ENCODE results near the gene KRTAP17-1.
"Not testable (repeated sequence)": the region's sequence is repeated elsewhere in the genome, so short reads cannot be mapped to it uniquely, and the experiment has no call there.

Gene KRTAP17-1

DNA sequence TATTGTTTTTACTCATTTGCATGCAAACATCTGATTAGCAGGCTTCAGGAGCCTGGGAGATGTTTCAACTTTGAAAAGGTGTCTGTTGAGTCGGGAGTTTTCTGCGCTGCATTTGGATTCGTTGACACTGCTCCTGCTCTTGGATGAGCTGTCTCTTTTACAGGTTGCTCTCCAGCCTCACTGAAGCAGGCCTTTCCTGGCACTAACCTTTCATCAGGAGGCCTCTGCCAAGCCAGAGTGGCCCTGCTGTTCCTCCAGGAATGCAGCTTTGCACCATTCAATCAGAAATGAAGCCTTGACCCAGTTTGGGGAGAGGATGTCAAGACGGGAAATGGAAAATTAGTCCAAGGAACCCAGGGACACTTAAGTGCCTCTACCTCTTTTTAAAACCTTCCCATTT is 12.5 kb downstream of the KRTAP17-1 start:
- no peak for DNase-seq

DNA sequence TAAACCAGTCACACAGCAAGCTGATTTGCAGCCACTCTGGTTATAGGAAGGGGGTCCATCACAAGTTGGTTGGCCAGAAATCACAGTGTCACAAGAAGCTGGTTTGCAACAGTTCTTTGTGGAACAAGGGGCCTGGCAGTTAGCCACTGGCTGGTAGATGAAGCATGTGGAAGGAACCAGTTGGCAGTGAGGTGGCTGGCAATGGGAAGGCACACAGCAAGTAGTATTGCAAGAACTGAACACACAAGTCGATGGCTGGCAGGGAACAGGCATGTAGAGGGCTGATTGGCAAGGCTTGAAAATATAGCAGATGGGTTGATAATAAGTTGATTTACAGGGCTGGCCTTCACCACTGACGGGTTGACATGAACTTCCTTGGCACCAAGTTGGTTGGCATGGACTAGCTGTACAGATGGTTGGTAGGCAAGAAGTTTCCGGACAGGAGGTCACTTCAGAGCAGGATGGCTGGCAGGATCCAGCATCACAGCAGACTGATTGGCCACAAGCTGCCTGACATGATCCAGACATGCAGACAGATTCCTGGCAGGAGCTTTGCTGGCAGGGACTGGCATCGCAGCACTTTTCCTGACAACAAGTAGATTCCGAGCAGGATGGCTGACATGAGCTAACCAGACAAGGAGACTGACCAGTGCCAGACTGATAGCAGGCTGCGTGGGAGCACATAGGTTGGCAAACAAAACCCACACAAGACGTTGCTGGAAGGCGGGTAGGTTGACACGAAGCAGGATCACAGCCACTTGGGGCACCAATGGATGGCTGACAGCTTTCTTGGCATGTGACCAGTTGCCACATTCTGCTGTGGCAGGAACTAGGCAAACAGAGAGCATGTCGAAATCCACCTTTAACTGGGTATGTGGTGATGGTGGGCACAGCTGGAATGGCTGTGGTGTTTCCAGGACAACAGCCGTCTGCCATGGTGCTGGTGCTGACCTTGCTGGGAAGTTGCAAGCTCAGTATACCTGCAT is 13.3 kb downstream of the KRTAP17-1 start, which contains the start of gene KRTAP29-1:
KRTAP29-1 (minus strand) TSS at position 936 of the 986 bp plus-strand sequence; CDS start at position 936, 0 bp downstream.
- no peak for DNase-seq

DNA sequence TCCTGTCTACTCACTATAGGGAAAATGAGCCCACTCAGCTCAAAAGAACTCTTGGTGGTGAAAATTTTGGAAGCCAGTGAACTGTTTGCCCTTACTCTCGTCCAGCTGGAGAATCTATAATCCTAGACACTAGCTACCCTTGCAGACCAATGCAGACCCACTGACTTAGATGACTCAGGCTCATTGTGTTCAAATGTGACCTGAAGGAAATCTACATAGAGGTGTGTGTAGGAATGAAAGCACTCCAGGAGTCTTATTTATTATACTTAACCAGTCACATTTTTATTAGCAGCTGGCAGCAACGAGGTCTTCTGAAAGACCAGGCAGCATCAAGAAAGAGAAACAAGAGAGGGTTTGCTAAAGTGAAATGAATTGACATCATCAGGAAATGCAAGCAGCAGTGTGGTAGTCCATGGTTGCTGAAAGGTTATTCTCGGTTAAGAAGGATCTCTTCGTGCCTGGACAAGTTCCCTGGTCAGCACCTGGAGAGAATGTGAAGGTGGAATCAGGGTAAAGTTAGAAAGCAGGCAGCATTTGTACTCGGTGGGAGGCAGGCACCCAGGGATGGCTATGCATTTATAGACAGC is 14.2 kb downstream of the KRTAP17-1 start:
- DNase-seq, result no peak

DNA sequence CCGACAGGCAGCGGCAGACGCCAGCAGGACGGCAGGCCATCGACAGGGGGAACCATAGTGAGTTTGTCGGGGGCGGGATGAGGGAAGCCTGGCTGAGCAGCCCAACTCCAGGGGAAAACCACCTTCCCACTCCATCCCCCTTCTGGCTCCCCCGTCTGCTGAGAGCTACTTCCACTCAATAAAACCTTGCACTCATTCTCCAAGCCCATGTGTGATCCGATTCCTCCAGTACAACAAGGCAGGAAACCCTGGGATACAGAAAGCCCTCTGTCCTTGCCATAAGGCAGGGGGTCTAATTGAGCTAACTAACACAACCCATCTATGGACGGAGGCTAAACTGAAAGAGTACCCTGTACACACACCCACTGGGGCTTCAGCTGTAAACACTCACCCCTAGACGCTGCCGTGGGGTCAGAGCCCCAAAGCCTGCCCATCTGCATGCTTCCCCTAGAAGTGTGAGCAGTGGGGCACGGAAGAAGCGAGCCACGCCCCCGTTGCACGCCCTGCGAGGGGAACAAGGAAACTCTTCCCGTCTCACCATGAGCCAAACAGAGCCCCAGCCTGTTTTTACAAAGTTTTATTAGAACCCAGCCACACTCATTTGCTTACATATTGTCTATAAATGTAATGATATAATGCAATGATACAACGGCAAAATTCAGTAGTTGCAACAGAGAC is 16.9 kb downstream of the KRTAP17-1 start:
- DNase-seq, result no peak

DNA sequence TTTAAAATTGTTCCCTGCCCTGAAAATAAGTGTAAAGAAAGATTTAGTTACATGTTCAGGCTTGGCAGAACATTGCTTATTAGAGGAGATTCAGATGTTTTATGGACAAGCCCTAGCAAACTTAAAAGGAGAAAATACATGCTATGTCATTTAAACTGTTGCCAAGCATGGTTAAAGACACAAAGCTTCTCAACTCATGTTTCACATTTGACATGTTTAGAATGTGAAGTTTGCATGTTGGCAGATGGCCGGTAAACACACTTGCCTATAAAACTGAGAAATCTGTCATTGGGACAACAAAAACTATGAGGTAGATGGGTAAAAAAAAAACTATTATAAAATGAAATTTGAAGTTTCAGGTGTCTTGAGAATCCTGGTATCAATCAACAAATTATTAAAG is 18.7 kb downstream of the KRTAP17-1 start:
- no peak for DNase-seq

DNA sequence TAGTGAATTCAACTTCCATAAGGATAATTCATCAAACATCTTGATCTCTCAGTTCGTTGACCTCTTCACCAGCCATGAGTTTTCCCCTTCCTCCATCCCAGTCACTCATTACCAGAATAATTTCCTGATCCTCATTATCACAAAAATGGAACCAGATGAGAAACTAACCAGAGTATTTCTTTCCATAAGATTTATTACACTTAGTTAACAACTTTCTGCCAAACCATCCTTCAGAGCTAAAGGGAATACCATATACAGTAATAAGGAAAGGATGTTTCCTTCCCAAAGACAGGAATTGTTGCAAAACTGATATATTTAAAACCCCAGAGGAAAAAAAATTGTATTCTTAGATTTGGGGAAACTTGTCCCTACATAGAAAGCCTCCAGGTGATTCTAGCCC is 21.5 kb downstream of the KRTAP17-1 start:
- no peak for DNase-seq

DNA sequence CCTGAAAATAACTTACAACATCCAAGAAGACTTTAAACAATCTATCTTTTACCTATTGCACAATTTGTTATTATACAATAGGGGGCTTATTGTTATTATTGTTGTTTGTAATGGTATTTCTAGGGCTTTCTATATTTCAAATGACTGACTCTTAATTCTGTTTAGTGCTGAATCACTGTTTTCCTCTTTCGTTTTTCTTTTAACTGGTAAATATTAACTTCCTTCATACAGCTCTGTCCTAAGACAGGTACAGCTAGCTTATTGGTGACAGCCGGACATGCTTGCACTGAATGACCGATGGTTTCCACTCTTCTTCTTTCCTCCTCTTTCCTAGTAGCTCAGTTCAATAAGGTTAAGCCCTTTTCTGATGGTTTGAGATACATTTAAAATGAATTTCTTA is 28.5 kb downstream of the KRTAP17-1 start:
- DNase-seq, result no peak

DNA sequence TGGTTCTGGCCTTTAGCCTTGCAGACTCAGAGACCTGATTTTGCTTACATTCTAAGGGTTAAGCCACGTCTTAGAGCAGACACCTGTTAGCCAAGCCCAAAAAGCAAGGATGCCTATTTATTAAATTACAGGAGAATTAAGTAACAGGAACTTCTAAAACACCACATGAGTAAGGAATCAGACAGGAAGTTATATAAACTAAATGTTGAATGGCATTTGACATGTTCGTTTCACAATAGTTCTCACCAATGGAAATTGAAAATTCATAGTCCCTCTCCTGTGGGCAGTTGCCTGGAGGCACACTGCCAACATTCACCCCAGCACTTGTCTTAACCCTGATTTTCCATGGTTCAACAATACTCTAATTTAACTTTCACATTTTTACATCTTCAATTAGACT is 31.0 kb downstream of the KRTAP17-1 start:
- DNase-seq, result no peak

DNA sequence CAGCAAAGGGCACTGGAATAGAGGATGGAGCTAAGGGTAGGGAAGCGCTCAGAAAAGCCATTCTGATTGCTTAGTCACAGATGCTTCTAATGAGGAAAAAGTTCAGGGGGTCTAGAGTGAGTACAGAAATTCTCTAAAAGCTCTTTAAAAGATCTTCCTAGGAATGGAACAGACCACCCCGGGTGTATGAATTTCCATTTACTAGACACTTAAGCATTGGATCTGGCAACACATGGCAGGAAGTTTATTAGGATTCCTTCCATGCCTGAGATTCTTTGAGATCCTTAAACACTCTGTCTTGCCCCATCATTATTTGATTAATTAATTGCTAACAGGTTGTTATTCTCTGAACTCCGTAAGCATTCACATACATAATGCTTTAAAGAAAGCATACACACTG is 31.5 kb downstream of the KRTAP17-1 start:
- no peak for DNase-seq

DNA sequence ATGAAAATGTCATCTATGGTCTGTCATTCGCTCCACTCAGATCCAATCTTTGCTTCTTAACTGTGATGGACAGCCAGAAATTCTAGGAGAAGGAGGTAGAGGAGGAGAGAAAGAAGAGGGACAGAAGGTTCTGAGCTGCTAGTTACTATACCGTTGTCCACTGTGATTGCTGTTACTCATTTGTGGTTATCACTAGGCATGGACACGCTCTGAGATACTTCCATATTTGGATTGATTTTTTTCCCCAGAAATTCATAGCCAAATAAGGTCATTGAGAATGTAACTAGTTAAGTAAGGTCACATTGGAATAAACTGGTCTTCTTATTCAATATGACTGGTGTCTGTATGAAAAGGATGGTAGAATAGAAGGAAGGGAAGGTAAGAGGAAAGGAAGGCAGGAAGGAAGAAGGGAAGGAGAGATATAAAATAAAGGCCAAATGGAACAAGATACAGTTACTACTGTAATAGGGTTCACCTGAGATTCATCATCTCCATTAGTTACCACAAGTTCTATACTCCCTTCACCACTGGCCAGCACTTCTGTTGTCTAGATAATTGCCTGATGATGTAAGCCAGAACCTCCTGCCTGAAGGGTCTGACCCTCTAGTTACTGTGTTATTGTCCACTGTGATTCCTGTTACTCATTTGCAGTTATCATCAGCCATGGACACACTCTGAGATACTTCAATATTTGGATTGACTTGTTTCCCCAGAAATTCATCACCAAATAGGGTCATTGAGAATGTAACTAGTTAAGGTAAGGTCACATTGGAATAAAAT is 37.1 kb downstream of the KRTAP17-1 start:
- no peak for DNase-seq

DNA sequence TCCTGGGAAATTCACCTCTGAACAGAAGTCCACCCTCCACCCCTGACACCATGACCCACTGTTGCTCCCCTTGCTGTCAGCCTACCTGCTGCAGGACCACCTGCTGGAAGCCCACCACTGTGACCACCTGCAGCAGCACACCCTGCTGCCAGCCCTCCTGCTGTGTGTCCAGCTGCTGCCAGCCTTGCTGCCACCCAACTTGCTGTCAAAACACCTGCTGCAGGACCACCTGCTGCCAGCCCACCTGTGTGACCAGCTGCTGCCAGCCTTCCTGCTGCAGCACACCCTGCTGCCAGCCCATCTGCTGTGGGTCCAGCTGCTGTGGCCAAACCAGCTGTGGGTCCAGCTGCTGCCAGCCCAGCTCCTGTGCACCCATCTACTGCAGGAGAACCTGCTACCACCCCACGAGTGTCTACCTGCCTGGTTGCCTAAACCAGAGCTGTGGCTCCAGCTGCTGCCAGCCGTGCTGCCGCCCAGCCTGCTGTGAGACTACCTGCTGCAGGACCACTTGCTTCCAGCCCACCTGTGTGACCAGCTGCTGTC is 39.8 kb downstream of the KRTAP17-1 start, which contains the start of gene KRTAP9-7:
KRTAP9-7 (plus strand) TSS at position 51 of the 543 bp plus-strand sequence; CDS start at position 51, 0 bp downstream.
- not testable (repeated sequence) for DNase-seq

DNA sequence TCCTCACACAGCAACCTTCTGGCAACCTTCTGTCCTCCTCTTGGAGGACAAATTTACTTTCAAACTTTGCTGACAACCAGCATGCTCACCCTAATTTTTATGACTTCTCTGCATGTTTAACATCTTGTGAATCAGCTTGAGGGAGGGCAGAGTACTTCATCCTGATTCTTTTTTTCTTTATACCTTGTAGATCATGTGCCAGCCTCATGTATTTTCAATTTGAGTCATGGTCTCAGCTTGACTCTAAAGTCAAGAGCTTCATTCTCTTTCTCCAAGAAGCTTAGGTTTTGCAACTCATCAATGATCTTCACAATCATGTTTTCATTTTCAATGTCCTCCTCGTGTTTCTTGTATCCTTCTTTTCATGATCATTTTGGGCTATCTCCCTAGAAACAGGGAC is 43.7 kb downstream of the KRTAP17-1 start:
- no peak for DNase-seq

DNA sequence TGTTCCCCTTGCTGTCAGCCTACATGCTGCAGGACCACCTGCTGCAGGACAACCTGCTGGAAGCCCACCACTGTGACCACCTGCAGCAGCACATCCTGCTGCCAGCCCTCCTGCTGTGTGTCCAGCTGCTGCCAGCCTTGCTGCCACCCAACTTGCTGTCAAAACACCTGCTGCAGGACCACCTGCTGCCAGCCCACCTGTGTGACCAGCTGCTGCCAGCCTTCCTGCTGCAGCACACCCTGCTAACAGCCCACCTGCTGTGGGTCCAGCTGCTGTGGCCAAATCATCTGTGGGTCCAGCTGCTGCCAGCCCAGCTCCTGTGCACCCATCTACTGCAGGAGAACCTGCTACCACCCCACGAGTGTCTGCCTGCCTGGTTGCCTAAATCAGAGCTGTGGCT is 44.2 kb downstream of the KRTAP17-1 start:
- DNase-seq, result not testable (repeated sequence)

DNA sequence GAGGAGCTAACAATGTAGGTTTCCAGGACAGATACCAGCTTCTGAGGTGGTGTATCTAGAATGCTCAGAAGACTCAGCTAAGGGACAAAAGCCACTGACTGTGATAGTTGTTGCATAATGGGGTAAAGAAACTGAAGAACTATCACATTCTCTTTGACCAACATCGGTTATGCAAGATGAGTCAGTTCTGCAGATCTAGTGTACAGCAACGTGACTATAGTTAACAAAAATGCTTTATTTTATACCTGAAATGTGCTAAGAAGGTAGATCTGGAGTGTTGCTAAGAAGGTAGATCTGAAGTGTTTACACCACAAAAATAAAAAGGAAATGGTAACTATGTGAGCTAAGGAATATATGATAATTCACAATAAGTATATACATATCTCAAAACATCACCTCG is 47.8 kb downstream of the KRTAP17-1 start:
- no peak for DNase-seq

DNA sequence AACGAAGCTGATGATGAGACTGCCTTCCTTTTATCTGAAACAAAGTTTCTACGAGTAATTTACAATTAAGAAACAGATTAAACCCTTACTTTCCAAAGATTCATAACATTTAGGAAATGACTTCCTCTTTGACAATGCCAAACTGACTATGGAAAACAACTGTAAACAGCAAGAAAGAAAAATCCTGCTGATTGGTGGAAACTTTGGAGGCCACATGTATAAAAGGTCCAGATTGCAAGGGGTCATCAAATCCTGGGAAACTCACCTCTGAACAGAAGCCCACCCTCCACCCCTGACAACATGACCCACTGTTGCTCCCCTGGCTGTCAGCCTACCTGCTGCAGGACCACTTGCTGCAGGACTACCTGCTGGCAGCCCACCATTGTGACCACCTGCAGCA is 50.4 kb downstream of the KRTAP17-1 start, which contains the start of gene KRTAP9-6:
KRTAP9-6 (plus strand) TSS at position 301 of the 400 bp plus-strand sequence; CDS start at position 301, 0 bp downstream.
- DNase-seq, result no peak
